Colonic mucosa (tissue), 4 donors: ENCODE measurements around the gene MSI1. TPM values are rescaled to one million over a fixed set of nuclear protein-coding genes. Genes with fewer than 3 reads are reported as not detected.
A peak's percentile ranks its signal among the peaks of the same experiment; 100 is the strongest.

Source experiments
- DNase-seq: peaks from one replicate; pipeline ENCODE4 v3.0.0-alpha.2; 2020
- H3K27ac ChIP-seq: fragments of 200-600 bp; one replicate; pipeline ENCODE4 v1.8.0; 2021
- H3K27me3 ChIP-seq: fragments of 200-600 bp; one replicate; pipeline ENCODE4 v1.8.0; 2021
- H3K36me3 ChIP-seq: fragments of 200-600 bp; one replicate; pipeline ENCODE4 v1.8.0; 2021
- H3K4me1 ChIP-seq: fragments of 200-600 bp; one replicate; pipeline ENCODE4 v1.8.0; 2021; ENCODE audit warnings: mild to moderate bottlenecking
- H3K4me3 ChIP-seq: fragments of 200-600 bp; one replicate; pipeline ENCODE4 v1.8.0; 2021
- H3K9ac ChIP-seq, 2 donors: one replicate each; pipeline ENCODE4 v1.7.0; 2013; ENCODE audit warnings: control low read depth in 2 of 2, low read depth in 2 of 2, low read length in 2 of 2
- H3K9me3 ChIP-seq: fragments of 200-600 bp; one replicate; pipeline ENCODE4 v1.8.0; 2021
- intact Hi-C: fragments of 100-400 bp; cut with DNase I; formaldehyde crosslinking; loops from one replicate; pipeline ENCODE4 v1.14.1; 2022
- total RNA-seq, 2 donors: library from RNA; stranded (reverse); fragmentation: NEBNext Ultra II Directional in 1 of 2; extraction: Animal tissue kit (Norgen Biotek cat#: 25700) in 1 of 2; gene quantifications; one replicate each; pipeline ENCODE4 v1.2.1, GENCODE V29; 2021
- TF ChIP-seq, protein P1 (sequence below): fragments of 200-600 bp; IDR thresholded peaks from one replicate; pipeline ENCODE4 v1.8.0; 2022; ENCODE audit warnings: antibody characterized with exemption, mild to moderate bottlenecking
- donor health status: healthy.
- donor health status: DM: no; HTN: no; CAD: no.
- donor health status: DM: no; HTN: no; CAD: no.

Gene MSI1
- total RNA-seq, 2 donors from 2014 or later = 3.8 to 11.7 TPM

DNA sequence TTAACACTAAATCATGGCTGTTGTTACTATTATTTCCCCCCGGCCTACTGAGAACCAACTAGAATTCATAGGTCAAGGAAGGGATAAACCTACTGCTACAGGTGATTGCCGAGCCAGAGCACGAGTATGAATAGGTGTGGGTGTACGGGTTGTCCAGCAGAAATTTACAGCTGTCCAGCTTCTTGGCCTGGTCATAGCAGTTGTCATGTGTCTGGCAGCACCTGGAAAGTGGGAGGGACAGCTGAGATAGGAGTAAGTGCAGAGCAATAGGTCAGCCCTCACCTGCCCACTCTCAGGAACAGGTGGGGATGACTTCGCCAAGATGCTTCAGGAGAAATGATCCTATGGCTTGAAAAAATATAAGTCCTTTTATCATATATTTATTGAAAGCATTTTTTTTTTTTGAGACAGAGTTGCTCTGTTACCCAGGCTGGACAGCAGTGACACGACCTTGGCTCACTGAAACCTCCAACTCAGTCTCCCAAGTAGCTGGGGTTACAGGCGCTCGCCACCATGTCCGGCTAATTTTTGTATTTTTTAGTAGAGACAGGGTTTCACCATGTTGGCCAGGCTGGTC, 44.0 kb downstream of the MSI1 start:
- intact Hi-C loops = no loop called here
- no peak for DNase-seq

DNA sequence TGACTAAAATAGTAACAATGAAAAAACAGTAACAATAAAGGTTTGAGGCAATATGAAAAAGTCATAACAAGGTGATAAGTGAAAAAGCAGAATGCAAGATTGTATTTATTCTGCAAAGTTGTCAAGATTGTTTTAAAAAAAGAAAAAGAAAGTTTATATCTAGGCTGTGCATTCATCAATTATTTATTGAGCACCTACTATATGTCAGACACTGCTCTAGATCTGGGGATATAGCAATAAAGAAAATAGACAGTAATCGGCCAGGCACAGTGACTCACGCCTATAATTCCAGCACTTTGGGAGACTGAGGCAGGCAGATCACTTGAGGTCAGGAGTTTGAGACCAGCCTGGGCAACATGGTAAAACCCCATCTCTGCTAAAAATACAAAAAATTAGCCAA, 45.2 kb downstream of the MSI1 start:
- H3K27me3 ChIP-seq = no peaks in the 10 kb centered on the region
- H3K4me1 ChIP-seq = no peaks in the 10 kb centered on the region
- no peak overlapping the region for H3K9ac ChIP-seq
- no peaks in the 10 kb centered on the region for H3K9me3 ChIP-seq
- H3K36me3 ChIP-seq = no peaks in the 10 kb centered on the region
- no peak overlapping the region for H3K27ac ChIP-seq
- DNase-seq = no peak
- intact Hi-C loops = no loop called here
- TF ChIP-seq, protein P1, sequence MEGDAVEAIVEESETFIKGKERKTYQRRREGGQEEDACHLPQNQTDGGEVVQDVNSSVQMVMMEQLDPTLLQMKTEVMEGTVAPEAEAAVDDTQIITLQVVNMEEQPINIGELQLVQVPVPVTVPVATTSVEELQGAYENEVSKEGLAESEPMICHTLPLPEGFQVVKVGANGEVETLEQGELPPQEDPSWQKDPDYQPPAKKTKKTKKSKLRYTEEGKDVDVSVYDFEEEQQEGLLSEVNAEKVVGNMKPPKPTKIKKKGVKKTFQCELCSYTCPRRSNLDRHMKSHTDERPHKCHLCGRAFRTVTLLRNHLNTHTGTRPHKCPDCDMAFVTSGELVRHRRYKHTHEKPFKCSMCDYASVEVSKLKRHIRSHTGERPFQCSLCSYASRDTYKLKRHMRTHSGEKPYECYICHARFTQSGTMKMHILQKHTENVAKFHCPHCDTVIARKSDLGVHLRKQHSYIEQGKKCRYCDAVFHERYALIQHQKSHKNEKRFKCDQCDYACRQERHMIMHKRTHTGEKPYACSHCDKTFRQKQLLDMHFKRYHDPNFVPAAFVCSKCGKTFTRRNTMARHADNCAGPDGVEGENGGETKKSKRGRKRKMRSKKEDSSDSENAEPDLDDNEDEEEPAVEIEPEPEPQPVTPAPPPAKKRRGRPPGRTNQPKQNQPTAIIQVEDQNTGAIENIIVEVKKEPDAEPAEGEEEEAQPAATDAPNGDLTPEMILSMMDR = no peak
- H3K4me3 ChIP-seq = no peak overlapping the region

More for the DNA sequence above, 44.0 kb downstream of the MSI1 start:
- Histone ChIP-seq H3K27me3 (no peaks in the 10 kb centered on the region), H3K9me3 (no peaks in the 10 kb centered on the region), H3K9ac (peak overlapping the region in 1 of 2 donors; percentile 66), H3K4me1 (no peaks in the 10 kb centered on the region), H3K36me3 (no peaks in the 10 kb centered on the region), H3K27ac (no peak overlapping the region), H3K4me3 (no peak overlapping the region)
- TF ChIP-seq, protein P1 = no peak

DNA sequence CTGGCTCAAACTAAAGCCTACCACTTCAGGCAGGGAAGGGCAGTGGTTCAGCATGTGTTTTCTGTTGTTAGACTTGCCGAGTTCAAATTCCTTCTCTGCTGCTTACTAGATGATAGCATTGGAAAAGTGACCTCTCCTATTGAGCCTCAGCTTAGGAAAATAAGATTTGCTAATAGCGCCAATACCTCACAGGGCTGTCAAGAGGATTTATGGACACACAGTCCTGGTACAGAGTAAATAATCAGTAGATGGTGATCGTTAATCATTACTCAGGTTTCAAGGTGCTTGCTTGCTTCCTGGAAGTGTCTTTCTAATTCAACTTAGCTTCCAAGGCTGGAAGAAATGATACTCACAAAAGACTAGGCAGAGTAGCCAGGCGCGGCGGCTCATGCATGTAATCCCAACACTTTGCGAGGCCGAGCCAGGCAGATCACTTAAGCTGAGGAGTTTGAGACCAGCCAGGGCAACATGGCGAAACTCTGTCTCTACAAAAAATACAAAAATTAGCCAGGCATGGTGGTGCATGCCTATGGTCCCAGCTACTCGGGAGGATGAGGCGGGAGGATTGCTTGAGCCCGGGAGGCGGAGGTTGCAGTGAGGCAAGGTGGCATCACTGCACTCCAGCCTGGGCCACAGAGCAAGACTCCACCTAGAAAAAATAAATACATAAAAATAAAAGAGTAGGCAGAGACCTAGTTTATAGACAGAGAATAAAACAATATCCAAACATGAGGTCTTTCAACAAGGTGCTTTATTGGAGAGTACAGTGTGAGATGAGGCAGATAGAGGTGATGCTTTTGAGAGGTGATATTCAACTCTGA, 47.4 kb downstream of the MSI1 start:
- H3K9me3 ChIP-seq = no peaks in the 10 kb centered on the region
- no peak overlapping the region for H3K4me3 ChIP-seq
- H3K9ac ChIP-seq = peak overlapping the region in 1 of 2 donors; percentile 58
- H3K36me3 ChIP-seq = no peaks in the 10 kb centered on the region
- H3K4me1 ChIP-seq = no peaks in the 10 kb centered on the region
- no peaks in the 10 kb centered on the region for H3K27me3 ChIP-seq
- intact Hi-C loops = no loop called here
- DNase-seq = peak; percentile 39
- peak overlapping the region; percentile 78 for H3K27ac ChIP-seq
- TF ChIP-seq, protein P1 = no peak

DNA sequence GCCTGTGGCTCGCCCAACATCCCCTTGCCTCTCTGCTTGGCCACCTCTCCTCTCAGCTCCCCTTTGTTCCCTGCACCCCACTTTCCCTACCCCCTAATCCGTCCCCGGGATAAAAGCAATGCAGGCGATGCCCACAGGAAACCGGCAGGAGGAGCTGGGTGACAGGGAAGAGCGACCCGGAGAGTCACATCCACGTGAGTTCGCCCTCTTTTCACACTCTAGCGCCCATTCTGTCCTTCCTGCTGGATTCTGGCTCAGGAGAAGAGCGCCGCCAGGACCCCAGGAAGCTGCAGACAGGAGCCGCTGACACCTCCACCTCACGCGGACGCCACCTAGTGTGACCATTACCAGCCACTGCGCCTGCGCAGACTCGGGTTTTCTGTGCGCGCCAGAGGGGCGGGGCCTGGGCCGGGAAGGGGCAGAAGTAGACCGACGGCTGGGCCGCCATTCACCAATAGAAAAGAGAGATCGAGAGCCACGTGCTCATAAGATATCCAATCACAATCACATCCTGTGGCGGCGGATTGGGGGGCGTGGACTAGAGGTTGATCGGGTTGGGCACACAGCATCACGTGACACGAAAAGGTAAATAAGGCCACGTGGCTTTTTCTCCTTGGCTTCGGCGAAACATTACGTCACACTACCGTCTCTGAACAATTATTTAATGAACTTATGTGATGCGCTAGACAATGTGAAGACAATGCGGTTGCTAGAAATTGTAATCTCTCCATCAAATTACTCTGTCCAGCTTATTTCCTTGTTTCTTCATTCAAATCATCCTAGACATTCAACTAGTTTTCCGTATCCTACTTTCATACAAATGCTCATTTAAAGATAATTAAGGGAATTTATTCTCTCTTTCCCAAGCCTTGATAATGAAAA, 51.5 kb downstream of the MSI1 start:
- Histone ChIP-seq H3K4me3 (peak overlapping the region; percentile 42), H3K9ac (peak overlapping the region; percentile 75 to 87), H3K9me3 (no peaks in the 10 kb centered on the region), H3K4me1 (no peaks in the 10 kb centered on the region), H3K36me3 (no peaks in the 10 kb centered on the region), H3K27ac (peak overlapping the region; percentile 69), H3K27me3 (no peaks in the 10 kb centered on the region)
- peak; percentile 100 for DNase-seq
- TF ChIP-seq, protein P1 = peak; percentile 40
- intact Hi-C loops = no loop called here

DNA sequence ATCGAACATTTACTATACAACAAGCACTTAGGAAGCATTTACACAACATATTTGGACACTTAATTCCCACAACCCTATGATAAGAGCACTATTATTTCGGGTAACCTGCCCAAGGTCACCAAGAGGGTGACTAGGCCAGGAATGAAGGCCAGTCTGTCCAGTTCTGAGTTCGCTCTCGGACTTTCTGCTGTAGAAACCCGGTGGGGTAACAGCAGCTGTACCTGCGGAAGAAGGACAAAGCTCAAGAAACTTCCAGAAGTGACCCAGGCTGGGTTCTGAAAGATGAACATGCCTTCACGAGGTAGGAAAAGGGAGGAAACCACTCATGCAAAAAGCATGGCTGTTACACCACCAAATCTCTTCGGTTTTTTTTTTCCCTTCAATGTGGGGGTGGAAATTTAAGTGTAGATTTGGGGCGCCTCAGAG, 52.2 kb downstream of the MSI1 start:
- Histone ChIP-seq H3K9ac (peak overlapping the region; percentile 75 to 87), H3K27me3 (no peaks in the 10 kb centered on the region), H3K9me3 (no peaks in the 10 kb centered on the region), H3K4me3 (peak overlapping the region; percentile 42), H3K27ac (peak overlapping the region; percentile 69), H3K4me1 (no peaks in the 10 kb centered on the region), H3K36me3 (no peaks in the 10 kb centered on the region)
- no peak for DNase-seq
- intact Hi-C loops = no loop called here
- TF ChIP-seq, protein P1 = no peak
